Measurements from ENCODE around the gene CSMD2. TPM values are rescaled to one million over a fixed set of nuclear protein-coding genes. Genes with fewer than 3 reads are reported as not detected.
"Not testable (repeated sequence)": the region's sequence is repeated elsewhere in the genome, so short reads cannot be mapped to it uniquely, and the experiment has no call there.

The CSMD2 gene
- total RNA-seq, 1 donor from 2014 or later, result 0.12 TPM

GRCh38 chr1:33524586-33524985 lies 640.4 kb downstream of the CSMD2 start:
- no peak for DNase-seq (ENCODE audit: extremely low read depth, low read depth, low spot score)

- no peak for DNase-seq (ENCODE audit: extremely low read depth, low read depth, low spot score)
Observed at GRCh38 chr1:33519240-33519884, 645.7 kb downstream of the CSMD2 start.

- no peak for DNase-seq (ENCODE audit: extremely low read depth, low read depth, low spot score)
Observed at GRCh38 chr1:33517596-33518250, 647.3 kb downstream of the CSMD2 start.

- no peak for DNase-seq (ENCODE audit: extremely low read depth, low read depth, low spot score)
Observed at GRCh38 chr1:33516891-33517567, 648.0 kb downstream of the CSMD2 start.

- DNase-seq (ENCODE audit: extremely low read depth, low read depth, low spot score), result no peak
Observed at GRCh38 chr1:33516428-33516827, 648.6 kb downstream of the CSMD2 start.

GRCh38 chr1:33515607-33516006 lies 649.4 kb downstream of the CSMD2 start:
- DNase-seq (ENCODE audit: extremely low read depth, low read depth, low spot score), result no peak

- no peak for DNase-seq (ENCODE audit: extremely low read depth, low read depth, low spot score)
Observed at GRCh38 chr1:33515112-33515511, 649.9 kb downstream of the CSMD2 start.

- no peak for DNase-seq (ENCODE audit: extremely low read depth, low read depth, low spot score)
Observed at GRCh38 chr1:33512226-33513011, 652.6 kb downstream of the CSMD2 start.

- not testable (repeated sequence) for DNase-seq (ENCODE audit: extremely low read depth, low read depth, low spot score)
Observed at GRCh38 chr1:33509276-33509675, 655.8 kb downstream of the CSMD2 start.

GRCh38 chr1:33508151-33508550 lies 656.9 kb downstream of the CSMD2 start:
- DNase-seq (ENCODE audit: extremely low read depth, low read depth, low spot score), result no peak

- DNase-seq (ENCODE audit: extremely low read depth, low read depth, low spot score), result no peak
Observed at GRCh38 chr1:33507661-33508060, 657.4 kb downstream of the CSMD2 start.

- no peak for DNase-seq (ENCODE audit: extremely low read depth, low read depth, low spot score)
Observed at GRCh38 chr1:33503506-33503905, 661.5 kb downstream of the CSMD2 start.

GRCh38 chr1:33502726-33503125 lies 662.3 kb downstream of the CSMD2 start:
- no peak for DNase-seq (ENCODE audit: extremely low read depth, low read depth, low spot score)

GRCh38 chr1:33501774-33502173 lies 663.3 kb downstream of the CSMD2 start:
- no peak for DNase-seq (ENCODE audit: extremely low read depth, low read depth, low spot score)

GRCh38 chr1:33501309-33501708 lies 663.7 kb downstream of the CSMD2 start:
- no peak for DNase-seq (ENCODE audit: extremely low read depth, low read depth, low spot score)

- DNase-seq (ENCODE audit: extremely low read depth, low read depth, low spot score), result no peak
Observed at GRCh38 chr1:33500547-33500946, 664.5 kb downstream of the CSMD2 start.

- no peak for DNase-seq (ENCODE audit: extremely low read depth, low read depth, low spot score)
Observed at GRCh38 chr1:33497410-33497809, 667.6 kb downstream of the CSMD2 start.

GRCh38 chr1:33494929-33495328 lies 670.1 kb downstream of the CSMD2 start:
- DNase-seq (ENCODE audit: extremely low read depth, low read depth, low spot score), result no peak

GRCh38 chr1:33488624-33489023 lies 676.4 kb downstream of the CSMD2 start:
- DNase-seq (ENCODE audit: extremely low read depth, low read depth, low spot score), result no peak

GRCh38 chr1:33482412-33482811 lies 682.6 kb downstream of the CSMD2 start:
- DNase-seq (ENCODE audit: extremely low read depth, low read depth, low spot score), result no peak

- DNase-seq (ENCODE audit: extremely low read depth, low read depth, low spot score), result no peak
Observed at GRCh38 chr1:33477451-33477850, 687.6 kb downstream of the CSMD2 start.

Data from glomerular endothelial cell (primary cell).